Measurements from ENCODE around the gene SMAP2.

Gene SMAP2

GRCh38 chr1:40462956-40463590 is 89.5 kb downstream of the SMAP2 start:
- no peak overlapping the region for H3K9ac ChIP-seq (ENCODE audit: low read length)
- H3K36me3 ChIP-seq (ENCODE audit: insufficient read depth, low read length), result no peaks in the 10 kb centered on the region
- H3K4me1 ChIP-seq (ENCODE audit: insufficient read depth, low read length), result no peaks in the 10 kb centered on the region
- H3K9me3 ChIP-seq (ENCODE audit: low read length), result peaks cover 46% of the 10 kb centered on the region
- H3K27ac ChIP-seq (ENCODE audit: low read depth, low read length), result no peak overlapping the region
- H3K4me3 ChIP-seq (ENCODE audit: low read depth in 1 of 2, low read length in 2 of 2), result no peak overlapping the region
- no peaks in the 10 kb centered on the region for H3K27me3 ChIP-seq (ENCODE audit: control insufficient read depth in 1 of 2, insufficient read depth in 2 of 2, low read length in 2 of 2)

- Histone ChIP-seq H3K9me3 (ENCODE audit: low read length) (peaks cover 40% of the 10 kb centered on the region), H3K27ac (ENCODE audit: low read depth, low read length) (no peak overlapping the region), H3K36me3 (ENCODE audit: insufficient read depth, low read length) (no peaks in the 10 kb centered on the region), H3K27me3 (ENCODE audit: control insufficient read depth in 1 of 2, insufficient read depth in 2 of 2, low read length in 2 of 2) (no peaks in the 10 kb centered on the region), H3K4me3 (ENCODE audit: low read depth in 1 of 2, low read length in 2 of 2) (no peak overlapping the region), H3K9ac (ENCODE audit: low read length) (no peak overlapping the region), H3K4me1 (ENCODE audit: insufficient read depth, low read length) (no peaks in the 10 kb centered on the region)
Measured at GRCh38 chr1:40469327-40469726, 95.8 kb downstream of the SMAP2 start.

Data from muscle layer of colon (tissue), 2 donors.